B cell (primary cell): Measurements from ENCODE around the gene CYB5RL. TPM values are rescaled to one million over a fixed set of nuclear protein-coding genes. Genes with fewer than 3 reads are reported as not detected.

Experiments used
- ATAC-seq: fragments of 200-7000 bp; cut with Tn5 transposase; one replicate; pipeline ENCODE4 v1.10.0; 2021; ENCODE audit warnings: low read depth, mild to moderate bottlenecking, moderate number of reproducible peaks, moderate library complexity
- CTCF ChIA-PET: fragments of 350-600 bp; sonication (Branson Sonifier 250); formaldehyde crosslinking; loops from one replicate; lab custom pipeline; 2021; ENCODE audit warnings: antibody characterized with exemption, inconsistent platforms; lab: Charles Lee
- POLR2A ChIA-PET: fragments of 350-600 bp; sonication (Branson Sonifier 250); formaldehyde crosslinking; loops from one replicate; lab custom pipeline; 2021; ENCODE audit warnings: antibody characterized with exemption; lab: Charles Lee
- DNase-seq: peaks from one replicate; pipeline ENCODE4 v3.0.0; 2013
- H2AFZ ChIP-seq: 2 replicates; pipeline ENCODE4 v1.6.1; 2012; ENCODE audit warnings: mild to moderate bottlenecking, low read depth, low read length; ENCODE audit not compliant: insufficient read depth, poor library complexity, severe bottlenecking
- H3K27ac ChIP-seq, 2 donors: 1 replicate in 1 of 2; 2 replicates in 1 of 2; pipeline ENCODE4 v1.5.1; 2012 to 2013; ENCODE audit warnings: low read length in 2 of 2, mild to moderate bottlenecking in 2 of 2, moderate library complexity in 1 of 2
- H3K27me3 ChIP-seq, 4 experiments: fragments of 200-600 bp in 1 of 4; sonication (generic) in 1 of 4; replicated peaks in 1 of 4; 1 replicate in 2 of 4; 2 replicates in 2 of 4; pipeline versions ENCODE4 v1.6.1 to v1.7.0; 2013 to 2016; ENCODE audit warnings: low read length in 3 of 4, mild to moderate bottlenecking in 2 of 4, mixed read lengths in 1 of 4, moderate library complexity in 1 of 4; ENCODE audit not compliant: insufficient read depth in 4 of 4, control insufficient read depth in 3 of 4; ENCODE audit errors: control extremely low read depth in 1 of 4
- H3K36me3 ChIP-seq, 2 experiments: replicated peaks in 1 of 2; 1 replicate in 1 of 2; 2 replicates in 1 of 2; pipeline versions ENCODE4 v1.6.1 to v1.7.1; 2013; ENCODE audit warnings: low read length in 1 of 2; ENCODE audit not compliant: insufficient read depth in 2 of 2, control insufficient read depth in 1 of 2; ENCODE audit errors: control extremely low read depth in 1 of 2, extremely low read depth in 1 of 2
- H3K4me1 ChIP-seq, 2 donors: fragments of 200-600 bp in 1 of 2; sonication (generic) in 1 of 2; 1 replicate in 1 of 2; 2 replicates in 1 of 2; pipeline versions ENCODE4 v1.5.1 to v1.6.1; 2013 to 2017; ENCODE audit warnings: low read length in 2 of 2; ENCODE audit not compliant: control insufficient read depth in 2 of 2, insufficient read depth in 2 of 2
- H3K4me2 ChIP-seq: replicated peaks from 2 replicates; pipeline ENCODE3; 2012; ENCODE audit warnings: mild to moderate bottlenecking, low read depth, low read length; ENCODE audit not compliant: poor library complexity, severe bottlenecking
- H3K4me3 ChIP-seq, 5 experiments: fragments of 200-600 bp in 1 of 5; sonication (generic) in 1 of 5; 1 replicate in 3 of 5; 2 replicates in 2 of 5; pipeline versions ENCODE4 v1.5.1 to v1.7.0; 2011 to 2016; ENCODE audit warnings: low read length in 4 of 5, mild to moderate bottlenecking in 4 of 5, low read depth in 2 of 5, control low read depth in 1 of 5, moderate library complexity in 1 of 5; ENCODE audit not compliant: insufficient read depth in 1 of 5; ENCODE audit errors: control extremely low read depth in 1 of 5, extremely low read depth in 1 of 5
- H3K79me2 ChIP-seq: fragments of 200-600 bp; sonication (generic); one replicate; pipeline ENCODE4 v1.6.0; 2016; ENCODE audit warnings: low read length; ENCODE audit not compliant: control insufficient read depth, insufficient read depth
- H3K9ac ChIP-seq: fragments of 200-600 bp; sonication (generic); 2 replicates; pipeline ENCODE4 v1.6.1; 2017; ENCODE audit warnings: mild to moderate bottlenecking, low read length, moderate library complexity
- H3K9me3 ChIP-seq, 3 donors: one replicate each; pipeline versions ENCODE4 v1.6.1 to v1.7.1; 2013; ENCODE audit warnings: low read length in 2 of 3; ENCODE audit not compliant: control insufficient read depth in 2 of 3, insufficient read depth in 1 of 3; ENCODE audit errors: control extremely low read depth in 1 of 3
- H4K20me1 ChIP-seq: 2 replicates; pipeline ENCODE4 v1.6.0; 2012; ENCODE audit warnings: mild to moderate bottlenecking, low read length; ENCODE audit not compliant: insufficient read depth, control insufficient read depth, poor library complexity, severe bottlenecking
- H3K27ac Mint-ChIP-seq: one replicate; pipeline ENCODE4 v1.8.0; 2021; ENCODE audit warnings: mixed read lengths
- H3K27me3 Mint-ChIP-seq: one replicate; pipeline ENCODE4 v1.8.0; 2021; ENCODE audit warnings: mixed read lengths
- H3K4me1 Mint-ChIP-seq: one replicate; pipeline ENCODE4 v1.8.0; 2021; ENCODE audit warnings: mixed read lengths
- H3K4me3 Mint-ChIP-seq: one replicate; pipeline ENCODE4 v1.8.0; 2021; ENCODE audit warnings: mixed read lengths
- H3K9me3 Mint-ChIP-seq: one replicate; pipeline ENCODE4 v1.8.0; 2022; ENCODE audit warnings: mixed read lengths; ENCODE audit not compliant: insufficient read depth
- EZH2 ChIP-seq: IDR thresholded peaks from 2 replicates; pipeline ENCODE4 v1.6.1; 2012; ENCODE audit warnings: borderline replicate concordance, low read depth, mild to moderate bottlenecking, moderate library complexity, low read length; ENCODE audit not compliant: insufficient read depth, poor library complexity, severe bottlenecking
- WGBS: methylation state at CpG from one replicate; pipeline ENCODE4 v1.1.5; 2013; ENCODE audit warnings: missing lambda C conversion rate; ENCODE audit not compliant: insufficient coverage; 5-methylcytosine and 5-hydroxymethylcytosine counted together
- intact Hi-C: fragments of 100-400 bp; cut with micrococcal nuclease; formaldehyde crosslinking; loops from one replicate; pipeline ENCODE4 v1.10.0; 2022
- polyA plus RNA-seq: library from polyadenylated mRNA; depleted of rRNA; stranded (reverse); fragments of >200 nt; gene quantifications from 2 replicates; pipeline ENCODE4 v1.2.3, GENCODE V29; 2012
- total RNA-seq, 2 donors: library from RNA; stranded (reverse); fragments of 120-200 nt in 1 of 2; gene quantifications; 1 replicate in 1 of 2; 2 replicates in 1 of 2; pipeline versions ENCODE4 v1.2.3 to v1.2.4, GENCODE V29; 2013 to 2022
- TF ChIP-seq, protein P1 (sequence below): fragments of 200-600 bp; IDR thresholded peaks from one replicate; pipeline ENCODE4 v1.8.0; 2022; ENCODE audit warnings: antibody characterized with exemption, mild to moderate bottlenecking

Gene CYB5RL
- total and polyA plus RNA-seq, 2 donors (not counting 1 experiment from before 2014, with no cell fraction given), result 7.9 to 12.4 TPM

DNA sequence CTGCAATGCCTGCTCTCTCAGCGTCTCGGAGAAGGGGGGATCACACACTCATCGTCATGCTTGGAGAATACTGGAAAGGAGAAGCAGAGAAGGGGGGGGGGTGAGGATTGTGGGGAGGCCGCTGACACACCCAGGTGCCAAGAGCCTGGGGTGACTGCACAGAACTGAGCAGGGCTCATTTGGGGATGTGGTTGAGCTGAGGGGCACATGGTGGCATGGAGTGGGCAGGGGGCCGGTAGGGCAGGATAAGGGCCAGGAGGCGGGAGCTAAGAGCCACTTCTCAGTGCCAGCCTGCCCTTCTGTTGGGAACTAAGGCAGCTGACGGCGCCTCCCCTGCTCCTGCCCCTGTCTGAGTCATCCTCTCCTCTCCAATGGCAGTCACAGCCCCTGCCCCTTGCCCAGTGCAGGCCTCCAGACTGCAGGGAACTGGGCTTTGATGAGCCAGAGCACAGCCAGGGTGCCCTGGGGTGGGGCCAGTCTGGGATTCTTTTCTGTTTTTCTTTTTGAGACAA, 27.3 kb upstream of the CYB5RL start:
- no peaks in the 10 kb centered on the region for H4K20me1 ChIP-seq
- ATAC-seq (no peak), DNase-seq (no peak)
- intact Hi-C loops, result no loop called here
- H3K4me1 ChIP-seq, result no peaks in the 10 kb centered on the region
- H3K27ac ChIP-seq, result no peak overlapping the region
- WGBS, result 87% methylated on average over 7 of the region's 8 CpGs
- no peaks in the 10 kb centered on the region for H3K79me2 ChIP-seq
- no peaks in the 10 kb centered on the region for H3K27me3 Mint-ChIP-seq
- no peaks in the 10 kb centered on the region for H3K27me3 ChIP-seq
- CTCF ChIA-PET, result no interaction called here
- H3K9ac ChIP-seq, result no peak overlapping the region
- no peaks in the 10 kb centered on the region for H3K9me3 ChIP-seq
- H3K9me3 Mint-ChIP-seq, result no peaks in the 10 kb centered on the region
- H3K4me1 Mint-ChIP-seq, result peaks cover 2% of the 10 kb centered on the region
- H3K36me3 ChIP-seq, result no peaks in the 10 kb centered on the region
- H3K27ac Mint-ChIP-seq, result no peak overlapping the region
- TF ChIP-seq, protein P1, sequence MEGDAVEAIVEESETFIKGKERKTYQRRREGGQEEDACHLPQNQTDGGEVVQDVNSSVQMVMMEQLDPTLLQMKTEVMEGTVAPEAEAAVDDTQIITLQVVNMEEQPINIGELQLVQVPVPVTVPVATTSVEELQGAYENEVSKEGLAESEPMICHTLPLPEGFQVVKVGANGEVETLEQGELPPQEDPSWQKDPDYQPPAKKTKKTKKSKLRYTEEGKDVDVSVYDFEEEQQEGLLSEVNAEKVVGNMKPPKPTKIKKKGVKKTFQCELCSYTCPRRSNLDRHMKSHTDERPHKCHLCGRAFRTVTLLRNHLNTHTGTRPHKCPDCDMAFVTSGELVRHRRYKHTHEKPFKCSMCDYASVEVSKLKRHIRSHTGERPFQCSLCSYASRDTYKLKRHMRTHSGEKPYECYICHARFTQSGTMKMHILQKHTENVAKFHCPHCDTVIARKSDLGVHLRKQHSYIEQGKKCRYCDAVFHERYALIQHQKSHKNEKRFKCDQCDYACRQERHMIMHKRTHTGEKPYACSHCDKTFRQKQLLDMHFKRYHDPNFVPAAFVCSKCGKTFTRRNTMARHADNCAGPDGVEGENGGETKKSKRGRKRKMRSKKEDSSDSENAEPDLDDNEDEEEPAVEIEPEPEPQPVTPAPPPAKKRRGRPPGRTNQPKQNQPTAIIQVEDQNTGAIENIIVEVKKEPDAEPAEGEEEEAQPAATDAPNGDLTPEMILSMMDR, result no peak
- TF ChIP-seq EZH2, result no peak
- H3K4me3 ChIP-seq, result no peak overlapping the region
- POLR2A ChIA-PET, result no interaction called here
- no peak overlapping the region for H3K4me2 ChIP-seq
- H2AFZ ChIP-seq, result no peak overlapping the region
- no peak overlapping the region for H3K4me3 Mint-ChIP-seq

DNA sequence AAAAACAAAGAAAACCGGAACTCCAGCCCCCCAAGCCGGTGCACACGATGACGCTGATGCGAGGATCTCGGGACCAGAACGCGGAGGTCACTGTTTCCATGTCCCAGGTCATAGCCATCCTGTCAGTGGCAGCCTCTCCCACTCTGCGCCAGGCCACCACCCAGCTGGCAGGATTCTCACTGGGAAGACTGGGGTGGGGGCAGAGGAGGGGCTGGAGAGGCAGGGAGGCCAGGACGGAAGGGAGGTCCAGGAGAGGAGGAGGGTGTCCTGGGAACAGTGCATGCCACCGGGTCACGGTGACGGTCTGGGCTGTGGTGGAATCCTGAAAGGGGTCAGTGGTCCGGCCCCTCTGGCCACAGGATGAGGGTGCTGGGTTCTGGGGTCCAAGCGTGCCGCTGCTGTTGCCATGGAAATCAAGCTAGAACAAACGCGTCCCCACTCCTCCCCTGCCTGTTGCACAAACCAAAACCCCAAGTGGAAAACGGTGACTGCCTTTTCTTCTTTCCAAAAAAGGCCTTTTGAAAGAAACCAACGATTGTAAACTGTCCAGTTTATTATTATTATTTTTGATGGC, 26.2 kb upstream of the CYB5RL start:
- H3K4me3 Mint-ChIP-seq, result no peak overlapping the region
- no peaks in the 10 kb centered on the region for H3K9me3 ChIP-seq
- no peaks in the 10 kb centered on the region for H3K4me1 ChIP-seq
- ATAC-seq (no peak), DNase-seq (no peak)
- TF ChIP-seq, protein P1, result no peak
- TF ChIP-seq EZH2, result no peak
- H3K4me3 ChIP-seq, result no peak overlapping the region
- 96% methylated on average over 15 of the region's 20 CpGs for WGBS
- H3K27me3 ChIP-seq, result no peaks in the 10 kb centered on the region
- H3K27ac ChIP-seq, result no peak overlapping the region
- ChIA-PET POLR2A (no interaction called here), CTCF (no interaction called here)
- no peak overlapping the region for H3K9ac ChIP-seq
- no peaks in the 10 kb centered on the region for H3K9me3 Mint-ChIP-seq
- no peaks in the 10 kb centered on the region for H4K20me1 ChIP-seq
- no peaks in the 10 kb centered on the region for H3K27me3 Mint-ChIP-seq
- H3K79me2 ChIP-seq, result no peaks in the 10 kb centered on the region
- H3K36me3 ChIP-seq, result no peaks in the 10 kb centered on the region
- H3K27ac Mint-ChIP-seq, result no peak overlapping the region
- intact Hi-C loops, result no loop called here
- H3K4me2 ChIP-seq, result no peak overlapping the region
- no peak overlapping the region for H2AFZ ChIP-seq
- peaks cover 1% of the 10 kb centered on the region for H3K4me1 Mint-ChIP-seq
